NCI-H1417 treated with DMSO at 0.1 percent for 48 hours (cell line): ENCODE data around the gene CUL2.
"Not testable (repeated sequence)": the region's sequence is repeated elsewhere in the genome, so short reads cannot be mapped to it uniquely, and the experiment has no call there.

Experiments used
- DNase-seq: peaks from one replicate; lab custom pipeline; 2025; lab: John Stamatoyannopoulos, UW

The CUL2 gene

GRCh38 chr10:34979938-34980337, 110.2 kb downstream of the CUL2 start:
- no peak for DNase-seq

DNA sequence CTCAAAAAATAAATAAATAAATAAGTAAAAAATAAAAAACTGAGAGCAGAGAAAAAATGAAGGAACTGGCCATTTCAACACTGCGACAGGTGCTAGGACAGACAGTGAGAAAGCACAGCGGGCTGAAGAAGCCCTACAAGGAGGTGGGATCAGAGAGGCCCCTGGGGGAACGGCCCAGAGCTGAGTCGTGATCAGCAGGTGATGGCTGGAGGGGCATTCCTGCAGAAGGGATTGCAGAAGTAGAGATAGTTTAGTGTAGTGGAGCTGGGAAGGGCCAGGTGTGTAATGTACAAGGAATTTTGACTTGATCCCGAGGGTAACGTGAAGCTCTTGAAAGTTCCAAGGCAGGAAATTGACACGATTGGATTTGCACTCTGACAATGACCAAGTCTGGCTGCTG, 112.1 kb downstream of the CUL2 start:
- DNase-seq: no peak

DNA sequence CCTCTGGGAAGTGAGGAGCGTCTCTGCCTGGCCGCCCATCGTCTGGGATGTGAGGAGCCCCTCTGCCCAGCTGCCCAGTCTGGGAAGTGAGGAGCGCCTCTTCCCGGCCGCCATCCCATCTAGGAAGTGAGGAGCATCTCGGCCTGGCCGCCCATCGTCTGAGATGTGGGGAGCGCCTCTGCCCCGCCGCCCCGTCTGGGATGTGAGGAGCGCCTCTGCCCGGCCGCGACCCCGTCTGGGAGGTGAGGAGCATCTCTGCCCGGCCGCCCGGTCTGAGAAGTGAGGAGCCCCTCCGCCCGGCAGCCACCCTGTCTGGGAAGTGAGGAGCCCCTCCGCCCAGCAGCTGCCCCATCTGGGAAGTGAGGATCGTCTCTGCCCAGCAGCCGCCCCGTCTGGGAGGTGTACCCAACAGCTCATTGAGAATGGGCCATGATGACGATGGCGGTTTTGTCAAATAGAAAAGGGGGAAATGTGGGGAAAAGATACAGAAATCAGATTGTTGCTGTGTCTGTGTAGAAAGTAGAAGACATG, 113.7 kb downstream of the CUL2 start:
- not testable (repeated sequence) for DNase-seq

- DNase-seq: not testable (repeated sequence)
These were observed 115.6 kb downstream of the CUL2 start for GRCh38 chr10:34974364-34975065.

GRCh38 chr10:34973757-34974156, 116.4 kb downstream of the CUL2 start:
- DNase-seq: not testable (repeated sequence)

DNA sequence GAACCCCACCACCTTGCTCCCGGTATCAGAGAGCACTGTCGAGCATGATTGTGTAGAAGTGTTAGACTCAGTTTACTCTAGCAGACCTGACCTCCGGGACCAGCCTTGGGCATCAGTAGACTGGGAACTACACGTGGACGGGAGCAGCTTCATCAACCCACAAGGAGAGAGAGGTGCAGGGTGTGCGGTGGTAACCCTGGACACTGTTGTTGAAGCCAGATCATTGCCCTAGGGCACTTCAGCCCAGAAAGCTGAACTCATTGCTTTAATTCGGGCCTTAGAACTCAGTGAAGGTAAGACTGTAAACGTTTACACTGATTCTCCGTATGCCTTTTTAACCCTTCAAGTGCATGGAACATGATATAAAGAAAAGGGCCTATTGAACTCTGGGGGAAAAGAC, 117.0 kb downstream of the CUL2 start:
- DNase-seq: not testable (repeated sequence)

DNA sequence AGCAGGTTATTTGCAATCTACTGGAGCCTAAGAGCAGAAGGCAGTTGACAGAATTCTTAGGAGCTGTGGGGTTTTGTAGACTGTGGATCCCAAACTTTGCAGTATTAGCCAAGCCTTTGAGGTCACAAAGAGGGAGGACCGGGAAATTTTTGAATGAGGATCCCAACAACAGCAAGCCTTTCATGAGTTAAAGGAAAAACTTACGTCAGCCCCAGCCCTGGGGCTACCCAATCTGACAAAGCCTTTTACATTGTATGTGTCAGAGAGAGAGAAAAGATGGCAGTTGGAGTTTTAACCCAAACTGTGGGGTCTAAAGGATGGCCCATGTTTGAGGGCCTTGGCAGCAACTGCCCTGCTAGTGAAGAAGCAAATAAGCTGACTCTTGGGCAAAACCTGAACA, 117.5 kb downstream of the CUL2 start:
- DNase-seq: not testable (repeated sequence)

DNA sequence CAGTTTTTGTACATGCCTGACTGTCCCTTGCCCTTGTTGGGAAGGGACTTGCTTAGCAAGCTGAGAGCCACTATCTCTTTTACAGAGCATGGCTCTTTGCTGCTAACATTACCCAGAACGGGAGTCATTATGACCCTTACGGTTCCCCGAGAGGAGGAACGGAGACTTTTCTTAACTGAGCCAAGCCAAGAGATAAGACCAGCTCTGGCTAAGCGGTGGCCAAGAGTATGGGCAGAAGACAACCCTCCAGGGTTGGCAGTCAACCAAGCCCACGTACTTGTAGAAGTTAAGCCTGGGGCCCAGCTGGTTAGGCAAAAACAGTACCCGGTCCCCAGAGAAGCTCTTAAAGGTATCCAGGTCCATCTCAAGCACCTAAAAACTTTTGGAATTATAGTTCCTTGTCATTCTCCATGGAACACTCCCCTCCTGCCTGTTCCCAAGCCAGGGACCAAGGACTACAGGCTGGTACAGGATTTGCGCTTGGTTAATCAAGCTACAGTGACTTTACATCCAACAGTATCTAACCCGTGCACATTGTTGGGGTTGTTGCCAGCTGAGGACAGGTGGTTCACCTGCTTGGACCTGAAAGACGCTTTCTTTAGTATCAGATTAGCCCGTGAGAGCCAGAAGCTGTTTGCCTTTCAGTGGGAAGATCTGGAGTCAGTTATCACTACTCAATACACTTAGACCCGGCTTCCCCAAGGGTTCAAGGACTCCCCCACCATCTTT, 118.4 kb downstream of the CUL2 start:
- DNase-seq: not testable (repeated sequence)

DNA sequence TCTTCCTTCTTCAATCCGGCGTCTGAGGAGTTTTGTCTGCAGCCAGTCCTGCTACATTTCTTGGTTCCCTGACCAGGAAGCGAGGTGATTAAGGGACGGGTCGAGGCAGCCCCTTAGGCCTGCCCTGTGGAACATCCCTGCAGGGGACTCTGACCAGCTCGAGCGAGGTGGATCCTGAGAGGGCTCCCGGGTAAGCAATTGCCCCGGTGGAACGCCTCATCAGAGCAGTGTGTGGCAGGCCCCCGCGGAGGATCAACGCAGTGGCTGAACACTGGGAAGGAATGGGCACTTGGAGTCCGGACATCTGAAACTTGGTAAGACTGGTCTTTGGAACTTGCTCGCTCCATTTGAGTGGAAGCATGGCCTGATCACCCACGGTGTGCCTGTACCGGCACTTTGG, 121.0 kb downstream of the CUL2 start:
- no peak for DNase-seq

GRCh38 chr10:34967335-34967880, 122.7 kb downstream of the CUL2 start:
- DNase-seq: no peak

- no peak for DNase-seq
These were observed 123.7 kb downstream of the CUL2 start for GRCh38 chr10:34966451-34966850.

GRCh38 chr10:34966040-34966439, 124.1 kb downstream of the CUL2 start:
- no peak for DNase-seq

DNA sequence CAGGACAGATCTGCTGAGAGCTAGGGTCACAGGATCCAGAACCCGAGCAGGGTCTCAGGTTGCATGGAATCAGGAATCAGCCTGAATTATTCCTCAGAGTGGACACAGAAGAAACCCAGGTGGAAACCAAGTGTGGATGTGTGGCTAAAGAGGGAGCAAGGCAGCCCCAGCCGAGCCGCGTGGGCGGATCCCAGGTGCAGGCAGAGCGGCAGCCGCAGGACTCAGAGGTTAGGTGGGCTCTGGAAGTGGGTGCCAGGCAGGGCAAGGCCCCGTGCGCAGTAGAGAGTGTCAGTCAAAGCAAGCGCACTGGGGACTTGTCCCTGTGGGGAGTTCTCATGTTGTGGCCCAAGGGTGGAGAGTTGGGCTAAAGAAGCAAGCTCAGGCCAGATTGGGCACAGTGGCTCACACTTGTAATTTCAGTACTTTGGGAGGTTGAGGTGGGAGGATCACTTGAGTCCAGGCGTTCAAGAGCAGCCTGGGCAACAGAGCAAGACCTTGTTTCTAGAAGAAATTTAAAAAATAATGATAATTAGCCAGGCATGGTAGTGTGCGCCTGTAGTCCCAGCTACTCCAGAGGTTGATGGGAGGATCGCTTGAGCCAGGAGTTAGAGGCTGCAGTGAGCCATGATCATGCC, 125.9 kb downstream of the CUL2 start:
- no peak for DNase-seq

GRCh38 chr10:34962866-34963265, 127.3 kb downstream of the CUL2 start:
- no peak for DNase-seq

DNA sequence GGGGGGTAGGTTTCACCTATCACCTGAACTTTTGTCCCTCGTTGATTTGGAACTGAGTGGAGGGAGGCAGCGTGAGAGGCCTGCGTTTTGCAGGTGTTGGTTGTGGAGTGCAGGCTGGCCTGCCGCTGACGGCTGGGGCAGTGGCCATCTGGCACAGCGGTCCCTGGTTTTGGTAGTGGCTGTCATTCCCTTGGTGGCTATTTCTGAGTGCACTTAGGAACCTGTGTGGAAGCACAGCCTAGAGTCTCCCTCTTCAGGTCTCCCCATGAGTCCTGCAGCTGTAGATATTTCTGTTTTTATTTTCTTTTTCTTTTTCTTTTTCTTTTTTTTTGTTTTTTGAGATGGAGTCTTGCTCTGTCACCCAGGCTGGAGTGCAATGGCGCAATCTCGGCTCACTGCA, 129.2 kb downstream of the CUL2 start:
- no peak for DNase-seq

- DNase-seq: no peak
These were observed 130.4 kb downstream of the CUL2 start for GRCh38 chr10:34959786-34960185.

DNA sequence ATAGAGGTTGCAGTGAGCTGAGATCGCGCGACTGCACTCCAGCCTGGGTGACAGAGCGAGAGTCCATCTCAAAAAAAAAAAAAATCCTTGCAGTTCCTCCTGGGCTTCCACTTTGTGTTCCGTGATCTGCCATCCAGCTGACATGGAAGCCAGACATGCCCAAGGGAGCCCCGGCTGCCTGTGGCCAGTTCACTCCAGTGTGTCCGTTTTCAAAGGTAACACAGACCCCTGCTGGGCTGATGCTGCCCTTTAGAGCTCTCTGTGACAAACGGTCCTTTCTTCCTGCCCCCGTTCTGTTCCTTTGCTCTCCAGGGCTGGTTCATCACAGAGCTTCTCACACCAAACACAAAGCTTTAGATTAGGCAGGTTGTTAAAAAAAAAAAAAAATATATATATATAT, 130.8 kb downstream of the CUL2 start:
- no peak for DNase-seq
